HCT116 (cell line): ENCODE results near the gene KLK12.

Experiments
- CEBPB ChIP-seq: IDR thresholded peaks from 2 replicates; pipeline ENCODE4 v1.6.1; 2012; ENCODE audit warnings: low read depth
- ELF1 ChIP-seq: IDR thresholded peaks from 2 replicates; pipeline ENCODE4 v1.6.1; 2012; ENCODE audit warnings: low read depth, borderline replicate concordance
- EZH2 ChIP-seq: fragments of 200-600 bp; sonication (generic); IDR thresholded peaks from 2 replicates; pipeline ENCODE4 v1.6.1; 2017; ENCODE audit warnings: antibody characterized with exemption, mixed run types
- EZH2phosphoT487 ChIP-seq: fragments of 200-600 bp; IDR thresholded peaks from 2 replicates; pipeline ENCODE4 v1.6.1; 2018; ENCODE audit warnings: antibody characterized with exemption, borderline replicate concordance
- FOSL1 ChIP-seq: IDR thresholded peaks from 2 replicates; pipeline ENCODE4 v1.6.1; 2012; ENCODE audit warnings: low read depth
- JUND ChIP-seq: IDR thresholded peaks from 2 replicates; pipeline ENCODE4 v1.6.1; 2012
- MAX ChIP-seq: IDR thresholded peaks from 2 replicates; pipeline ENCODE4 v1.6.1; 2012
- POLR2A ChIP-seq: IDR thresholded peaks from 2 replicates; pipeline ENCODE4 v1.7.0; 2011; ENCODE audit warnings: borderline replicate concordance; ENCODE audit not compliant: insufficient read depth, insufficient read length; ENCODE audit errors: extremely low read depth
- POLR2AphosphoS5 ChIP-seq: IDR thresholded peaks from 2 replicates; pipeline ENCODE4 v1.6.1; 2011; ENCODE audit warnings: mild to moderate bottlenecking, low read depth, low read length, moderate library complexity
- RAD21 ChIP-seq: IDR thresholded peaks from 2 replicates; pipeline ENCODE4 v1.6.1; 2012; ENCODE audit warnings: low read depth, mild to moderate bottlenecking
- REST ChIP-seq: IDR thresholded peaks from 2 replicates; pipeline ENCODE4 v1.6.1; 2012; ENCODE audit warnings: low read depth
- SP1 ChIP-seq: IDR thresholded peaks from 2 replicates; pipeline ENCODE4 v1.6.1; 2012; ENCODE audit warnings: low read depth
- TCF7L2 ChIP-seq: IDR thresholded peaks from 2 replicates; pipeline ENCODE4 v1.7.0; 2011; ENCODE audit warnings: borderline replicate concordance, inconsistent platforms; ENCODE audit not compliant: insufficient read depth, insufficient read length; ENCODE audit errors: extremely low read depth
- TF ChIP-seq, protein P1 (sequence below), 3 experiments: fragments of 200-600 bp in 1 of 3; sonication (generic) in 1 of 3; IDR thresholded peaks in 2 of 3; conservative IDR thresholded peaks in 1 of 3; 2 replicates each; pipeline ENCODE4 v1.5.1; 2012 to 2017; ENCODE audit warnings: low read depth in 2 of 3, low read length in 2 of 3, antibody characterized with exemption in 1 of 3, borderline replicate concordance in 1 of 3, control low read depth in 1 of 3, mild to moderate bottlenecking in 1 of 3, mixed read lengths in 1 of 3, mixed run types in 1 of 3, moderate library complexity in 1 of 3; ENCODE audit not compliant: insufficient read depth in 1 of 3

GRCh38 chr19:51025401-51025800 is 9.4 kb downstream of the KLK12 start:
- TF ChIP-seq, protein P1, sequence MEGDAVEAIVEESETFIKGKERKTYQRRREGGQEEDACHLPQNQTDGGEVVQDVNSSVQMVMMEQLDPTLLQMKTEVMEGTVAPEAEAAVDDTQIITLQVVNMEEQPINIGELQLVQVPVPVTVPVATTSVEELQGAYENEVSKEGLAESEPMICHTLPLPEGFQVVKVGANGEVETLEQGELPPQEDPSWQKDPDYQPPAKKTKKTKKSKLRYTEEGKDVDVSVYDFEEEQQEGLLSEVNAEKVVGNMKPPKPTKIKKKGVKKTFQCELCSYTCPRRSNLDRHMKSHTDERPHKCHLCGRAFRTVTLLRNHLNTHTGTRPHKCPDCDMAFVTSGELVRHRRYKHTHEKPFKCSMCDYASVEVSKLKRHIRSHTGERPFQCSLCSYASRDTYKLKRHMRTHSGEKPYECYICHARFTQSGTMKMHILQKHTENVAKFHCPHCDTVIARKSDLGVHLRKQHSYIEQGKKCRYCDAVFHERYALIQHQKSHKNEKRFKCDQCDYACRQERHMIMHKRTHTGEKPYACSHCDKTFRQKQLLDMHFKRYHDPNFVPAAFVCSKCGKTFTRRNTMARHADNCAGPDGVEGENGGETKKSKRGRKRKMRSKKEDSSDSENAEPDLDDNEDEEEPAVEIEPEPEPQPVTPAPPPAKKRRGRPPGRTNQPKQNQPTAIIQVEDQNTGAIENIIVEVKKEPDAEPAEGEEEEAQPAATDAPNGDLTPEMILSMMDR (IDR thresholded peaks at IDR 0.05 in 2 of 3, conservative IDR thresholded peaks at IDR 0.05 in 1 of 3; ENCODE audit: borderline replicate concordance in 1 of 3, insufficient read depth in 1 of 3, low read depth in 2 of 3, low read length in 2 of 3) = no peak
- TF ChIP-seq POLR2A = no peak
- no peak for TF ChIP-seq REST
- TF ChIP-seq EZH2phosphoT487 = no peak
- no peak for TF ChIP-seq MAX
- no peak for TF ChIP-seq POLR2AphosphoS5
- no peak for TF ChIP-seq TCF7L2
- no peak for TF ChIP-seq RAD21
- no peak for TF ChIP-seq EZH2
- no peak for TF ChIP-seq FOSL1
- no peak for TF ChIP-seq SP1
- no peak for TF ChIP-seq CEBPB
- TF ChIP-seq ELF1 = no peak
- TF ChIP-seq JUND = no peak
